OCI-LY3 (cell line): ENCODE results near the gene CRB2.

ENCODE experiments used
- H2AFZ ChIP-seq: fragments of 200-600, 300-600 bp; shearing (Covaris generic); 2 replicates; pipeline ENCODE4 v1.6.0; 2014; ENCODE audit warnings: antibody characterized with exemption, low read depth, low read length
- H3K27ac ChIP-seq: fragments of 200-600, 300-600 bp; sonication (generic); 2 replicates; pipeline ENCODE4 v1.5.1; 2014; ENCODE audit warnings: mild to moderate bottlenecking, low read length, moderate library complexity, mixed read lengths
- H3K27me3 ChIP-seq: fragments of 200-600, 300-600 bp; sonication (generic); 2 replicates; pipeline ENCODE4 v1.6.1; 2014; ENCODE audit warnings: low read depth, low read length, mixed read lengths
- H3K36me3 ChIP-seq: fragments of 200-600, 300-600 bp; sonication (generic); replicated peaks from 2 replicates; pipeline ENCODE3; 2014; ENCODE audit warnings: low read depth, low read length, mixed read lengths
- H3K4me1 ChIP-seq: fragments of 300-600, 200-600 bp; sonication (generic); 2 replicates; pipeline ENCODE4 v1.6.1; 2014; ENCODE audit warnings: low read length, mixed read lengths
- H3K4me2 ChIP-seq: fragments of 200-600, 300-600 bp; sonication (generic); 2 replicates; pipeline ENCODE4 v1.6.1; 2014; ENCODE audit warnings: low read length, mixed read lengths
- H3K4me3 ChIP-seq: fragments of 300-600, 200-600 bp; sonication (generic); 2 replicates; pipeline ENCODE4 v1.5.1; 2014; ENCODE audit warnings: antibody characterized with exemption, mild to moderate bottlenecking, low read length, moderate library complexity
- H3K79me2 ChIP-seq: fragments of 300-600, 200-600 bp; shearing (Covaris generic); 2 replicates; pipeline ENCODE4 v1.6.1; 2014; ENCODE audit warnings: mild to moderate bottlenecking, low read length, mixed read lengths
- H3K9ac ChIP-seq: fragments of 300-600, 200-600 bp; shearing (Covaris generic); 2 replicates; pipeline ENCODE4 v1.6.0; 2014; ENCODE audit warnings: mild to moderate bottlenecking, low read length, moderate library complexity
- H3K9me3 ChIP-seq: fragments of 200-600, 300-600 bp; shearing (Covaris generic); 2 replicates; pipeline ENCODE4 v1.6.1; 2014; ENCODE audit warnings: low read length, mixed read lengths; ENCODE audit not compliant: insufficient read depth
- H4K20me1 ChIP-seq: fragments of 200-600, 300-600 bp; sonication (generic); 2 replicates; pipeline ENCODE4 v1.6.1; 2016; ENCODE audit warnings: low read length, mixed read lengths; ENCODE audit not compliant: insufficient read depth
- EZH2phosphoT487 ChIP-seq: fragments of 200-600 bp; shearing (Covaris generic); IDR thresholded peaks from 2 replicates; pipeline ENCODE4 v1.6.1; 2018; ENCODE audit warnings: antibody characterized with exemption, mixed run types, low read depth
- TF ChIP-seq, protein P1 (sequence below): fragments of 200-600, 300-600 bp; sonication (generic); IDR thresholded peaks from 2 replicates; pipeline ENCODE4 v1.5.1; 2014; ENCODE audit warnings: antibody characterized with exemption, low read length, low read depth

CRB2 gene

DNA sequence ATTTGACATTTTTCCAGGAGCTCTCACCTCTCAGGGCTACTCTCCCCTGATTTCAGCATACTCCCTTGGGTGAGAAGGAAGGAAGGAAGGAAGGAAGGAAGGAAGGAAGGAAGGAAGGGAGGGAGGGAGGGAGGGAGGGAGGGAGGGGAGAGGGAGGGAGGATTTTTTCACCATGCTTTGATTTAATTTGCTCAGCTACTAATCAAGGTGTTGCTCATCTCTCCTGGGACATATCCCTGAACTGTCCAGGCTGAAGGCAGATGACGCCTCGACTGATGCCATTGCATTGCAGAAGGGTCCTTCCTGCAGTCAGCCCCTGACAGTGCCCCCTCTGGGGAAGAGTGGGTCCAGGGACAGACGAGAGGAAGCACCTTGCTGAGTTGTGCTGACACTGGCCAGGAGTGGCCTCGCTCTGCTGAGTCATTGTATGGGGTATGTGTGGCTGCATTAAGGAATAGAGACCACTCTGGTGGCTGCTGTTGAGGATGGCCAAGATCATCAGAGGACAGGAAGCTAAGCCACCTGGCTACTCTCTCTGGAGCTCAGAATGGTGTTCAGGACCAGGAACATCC, 43.6 kb upstream of the CRB2 start:
- no peak overlapping the region for H3K27ac ChIP-seq
- no peak overlapping the region for H3K4me3 ChIP-seq
- TF ChIP-seq EZH2phosphoT487: no peak
- TF ChIP-seq, protein P1, sequence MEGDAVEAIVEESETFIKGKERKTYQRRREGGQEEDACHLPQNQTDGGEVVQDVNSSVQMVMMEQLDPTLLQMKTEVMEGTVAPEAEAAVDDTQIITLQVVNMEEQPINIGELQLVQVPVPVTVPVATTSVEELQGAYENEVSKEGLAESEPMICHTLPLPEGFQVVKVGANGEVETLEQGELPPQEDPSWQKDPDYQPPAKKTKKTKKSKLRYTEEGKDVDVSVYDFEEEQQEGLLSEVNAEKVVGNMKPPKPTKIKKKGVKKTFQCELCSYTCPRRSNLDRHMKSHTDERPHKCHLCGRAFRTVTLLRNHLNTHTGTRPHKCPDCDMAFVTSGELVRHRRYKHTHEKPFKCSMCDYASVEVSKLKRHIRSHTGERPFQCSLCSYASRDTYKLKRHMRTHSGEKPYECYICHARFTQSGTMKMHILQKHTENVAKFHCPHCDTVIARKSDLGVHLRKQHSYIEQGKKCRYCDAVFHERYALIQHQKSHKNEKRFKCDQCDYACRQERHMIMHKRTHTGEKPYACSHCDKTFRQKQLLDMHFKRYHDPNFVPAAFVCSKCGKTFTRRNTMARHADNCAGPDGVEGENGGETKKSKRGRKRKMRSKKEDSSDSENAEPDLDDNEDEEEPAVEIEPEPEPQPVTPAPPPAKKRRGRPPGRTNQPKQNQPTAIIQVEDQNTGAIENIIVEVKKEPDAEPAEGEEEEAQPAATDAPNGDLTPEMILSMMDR: no peak
- H3K36me3 ChIP-seq: no peaks in the 10 kb centered on the region
- H3K9ac ChIP-seq: no peak overlapping the region
- H3K4me2 ChIP-seq: no peak overlapping the region
- no peaks in the 10 kb centered on the region for H3K79me2 ChIP-seq
- H2AFZ ChIP-seq: no peak overlapping the region
- H4K20me1 ChIP-seq: no peaks in the 10 kb centered on the region
- H3K9me3 ChIP-seq: no peaks in the 10 kb centered on the region
- peaks cover 13% of the 10 kb centered on the region for H3K4me1 ChIP-seq
- H3K27me3 ChIP-seq: peaks cover 31% of the 10 kb centered on the region

DNA sequence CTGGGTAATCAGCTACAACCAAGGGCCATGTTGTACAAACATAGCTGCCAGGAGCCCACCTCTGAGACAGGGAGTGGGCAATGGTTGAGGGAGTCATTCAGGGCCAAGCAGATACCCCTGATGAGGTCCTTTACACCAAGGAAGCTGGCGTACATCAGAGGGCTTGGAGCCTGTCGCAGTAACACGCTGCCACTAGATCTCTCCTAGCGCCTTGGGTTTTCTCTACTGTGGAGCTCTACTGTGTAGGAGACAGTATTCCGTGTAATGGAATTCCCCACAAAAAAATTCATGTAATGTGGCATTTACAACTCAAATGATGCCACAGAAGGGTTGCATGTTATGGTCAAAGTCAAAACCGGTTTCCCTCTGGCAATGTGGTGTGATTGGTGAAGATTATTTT, 41.4 kb upstream of the CRB2 start:
- no peak overlapping the region for H3K9ac ChIP-seq
- peaks cover 26% of the 10 kb centered on the region for H3K27me3 ChIP-seq
- no peak overlapping the region for H3K4me3 ChIP-seq
- H3K36me3 ChIP-seq: no peaks in the 10 kb centered on the region
- H3K4me2 ChIP-seq: no peak overlapping the region
- no peaks in the 10 kb centered on the region for H3K9me3 ChIP-seq
- TF ChIP-seq EZH2phosphoT487: no peak
- TF ChIP-seq, protein P1: no peak
- no peaks in the 10 kb centered on the region for H3K79me2 ChIP-seq
- no peak overlapping the region for H2AFZ ChIP-seq
- no peak overlapping the region for H3K27ac ChIP-seq
- H3K4me1 ChIP-seq: peaks cover 29% of the 10 kb centered on the region
- no peaks in the 10 kb centered on the region for H4K20me1 ChIP-seq

DNA sequence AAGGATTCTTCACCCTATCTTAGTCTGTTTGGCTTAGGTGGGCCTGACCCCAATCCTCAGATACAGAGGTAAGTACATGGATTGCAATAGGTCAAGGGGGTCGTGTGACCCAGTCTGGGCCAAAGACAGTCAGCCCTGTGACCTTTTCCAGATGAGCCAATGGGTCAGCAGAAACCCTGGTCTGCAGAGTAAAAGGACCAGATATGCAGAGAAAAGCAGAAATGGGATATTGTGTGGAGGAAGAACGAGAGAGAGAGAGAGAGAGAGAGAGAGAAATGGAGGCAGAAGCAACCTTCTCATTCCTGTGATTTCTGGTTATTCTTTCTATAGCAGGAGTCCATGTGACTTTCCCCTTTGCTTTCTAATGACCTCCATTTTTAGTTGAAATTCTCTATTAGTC, 40.4 kb upstream of the CRB2 start:
- H3K4me2 ChIP-seq: no peak overlapping the region
- H3K4me1 ChIP-seq: peaks cover 29% of the 10 kb centered on the region
- H3K4me3 ChIP-seq: no peak overlapping the region
- H4K20me1 ChIP-seq: no peaks in the 10 kb centered on the region
- no peak overlapping the region for H3K9ac ChIP-seq
- no peak overlapping the region for H2AFZ ChIP-seq
- H3K9me3 ChIP-seq: no peaks in the 10 kb centered on the region
- no peak overlapping the region for H3K27ac ChIP-seq
- H3K27me3 ChIP-seq: peaks cover 25% of the 10 kb centered on the region
- H3K79me2 ChIP-seq: no peaks in the 10 kb centered on the region
- no peaks in the 10 kb centered on the region for H3K36me3 ChIP-seq
- TF ChIP-seq, protein P1: no peak
- no peak for TF ChIP-seq EZH2phosphoT487

DNA sequence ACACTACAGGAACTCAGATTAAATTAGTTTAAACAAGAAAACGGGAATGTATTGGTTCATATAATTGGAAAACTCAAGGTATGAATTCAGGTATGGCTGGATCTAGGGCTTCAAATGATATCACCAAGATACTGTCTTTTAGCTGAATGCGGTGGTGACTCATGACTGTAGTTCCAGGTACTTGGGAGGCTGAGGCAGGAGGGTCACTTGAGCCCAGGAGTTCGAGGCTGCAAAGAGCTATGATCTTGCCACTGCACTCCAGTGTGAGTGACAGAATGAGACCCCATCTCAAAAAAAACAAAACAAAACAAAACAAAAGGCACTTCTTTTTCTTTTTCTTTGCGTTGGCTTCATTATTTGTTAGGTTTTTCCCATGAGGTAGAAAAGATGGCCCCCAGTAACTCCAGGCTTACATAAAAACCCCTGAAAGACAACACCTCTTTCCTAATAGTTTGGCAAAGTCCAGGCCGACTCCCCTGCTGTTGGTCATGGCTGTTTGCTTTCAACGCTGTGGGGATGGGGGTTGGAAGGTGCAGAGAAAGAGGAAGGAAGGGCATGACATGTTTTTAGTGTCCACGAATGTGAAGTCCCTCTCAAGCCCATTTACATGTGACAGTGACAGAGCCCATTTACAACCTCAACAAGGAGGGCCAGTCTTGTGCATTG, 39.8 kb upstream of the CRB2 start:
- Histone ChIP-seq H3K4me2 (peak overlapping the region; percentile 4; the same call in 1 of the 2 replicates), H3K4me3 (no peak overlapping the region), H4K20me1 (no peaks in the 10 kb centered on the region), H3K9me3 (no peaks in the 10 kb centered on the region), H3K9ac (no peak overlapping the region), H2AFZ (no peak overlapping the region), H3K27me3 (peaks cover 22% of the 10 kb centered on the region), H3K36me3 (no peaks in the 10 kb centered on the region), H3K79me2 (no peaks in the 10 kb centered on the region), H3K27ac (no peak overlapping the region), H3K4me1 (peaks cover 29% of the 10 kb centered on the region)
- TF ChIP-seq EZH2phosphoT487: no peak
- TF ChIP-seq, protein P1: no peak
